Loucy (cell line): ENCODE data around the gene PHACTR2.

Source experiments
- CTCF ChIP-seq: fragments of 200-600 bp; sonication (generic); conservative IDR thresholded peaks from 2 replicates; pipeline ENCODE4 v1.5.1; 2014; ENCODE audit warnings: mild to moderate bottlenecking, antibody characterized with exemption, low read length
- EZH2phosphoT487 ChIP-seq: fragments of 200-600 bp; IDR thresholded peaks from 2 replicates; pipeline ENCODE4 v1.6.1; 2018; ENCODE audit warnings: antibody characterized with exemption, mild to moderate bottlenecking, moderate library complexity, borderline replicate concordance

DNA sequence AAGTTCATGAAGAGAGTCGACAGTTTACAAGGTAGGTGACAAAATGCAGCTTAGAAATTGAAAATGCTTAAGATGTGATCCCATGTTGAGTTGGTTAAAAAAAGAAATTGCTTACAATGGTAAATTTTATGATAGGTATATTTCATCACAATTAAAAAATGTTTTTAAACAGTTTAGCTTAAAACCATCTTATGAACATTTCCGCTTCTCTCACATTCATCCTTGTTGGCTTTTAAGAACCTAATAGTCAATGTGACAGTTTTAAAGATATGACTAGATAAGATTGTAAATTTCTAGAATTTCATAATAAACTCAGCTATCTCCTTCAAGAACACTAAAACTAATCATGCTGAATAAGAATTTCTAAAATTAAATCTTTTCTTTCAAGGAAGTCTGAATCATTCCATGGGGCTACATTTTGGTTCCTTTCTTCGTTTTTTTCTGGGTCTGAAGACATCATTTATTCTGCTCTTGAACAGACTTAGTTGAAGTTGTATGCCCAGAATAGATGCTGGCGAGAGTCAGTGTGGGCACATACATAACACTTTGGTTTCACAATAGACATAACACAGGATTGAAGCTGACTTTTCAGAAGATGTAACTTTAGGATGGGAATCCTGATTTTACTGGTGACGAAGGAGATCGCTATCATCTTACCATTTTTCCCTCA is 129.5 kb downstream of the PHACTR2 start:
- TF ChIP-seq CTCF = no peak
- TF ChIP-seq EZH2phosphoT487 = no peak
